ENCODE data around the gene ACTA2. TPM values are rescaled to one million over a fixed set of nuclear protein-coding genes. Genes with fewer than 3 reads are reported as not detected.

Gene ACTA2
- total RNA-seq, 1 experiment from 2014 or later = 52.2 TPM

DNA sequence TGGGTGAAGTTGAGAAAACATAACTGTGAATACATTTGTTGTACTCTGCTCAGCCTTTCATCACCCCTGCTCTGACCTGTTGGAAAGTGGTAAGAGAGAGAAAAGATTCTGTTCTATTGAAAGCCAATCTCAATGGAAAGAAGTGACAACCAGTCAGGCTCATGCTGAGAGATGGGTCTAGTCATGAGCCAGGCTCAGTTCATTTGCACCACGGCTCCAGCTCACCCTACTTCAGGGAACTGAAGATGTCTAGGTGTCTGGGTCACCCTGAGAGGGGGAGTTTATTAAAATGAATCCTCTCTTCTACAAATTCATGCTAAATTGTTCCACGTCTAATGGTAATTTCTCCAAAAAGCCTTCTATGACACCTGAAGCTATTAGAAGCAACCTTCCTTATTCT lies 25.9 kb upstream of the ACTA2 start:
- Histone ChIP-seq H3K9me3 (ENCODE audit: low read depth, low read length, poor library complexity, severe bottlenecking) (no peaks in the 10 kb centered on the region), H3K4me1 (ENCODE audit: insufficient read depth, low read length, poor library complexity, severe bottlenecking) (peaks cover 74% of the 10 kb centered on the region), H3K36me3 (ENCODE audit: insufficient read depth, low read length, poor library complexity, severe bottlenecking) (no peaks in the 10 kb centered on the region), H3K27me3 (replicated peaks; ENCODE audit: insufficient read depth, low read depth, low read length, poor library complexity) (no peaks in the 10 kb centered on the region), H3K27ac (ENCODE audit: low read depth, low read length, poor library complexity, severe bottlenecking) (no peak overlapping the region), H3K4me3 (ENCODE audit: low read depth, low read length, poor library complexity, severe bottlenecking) (no peak overlapping the region)
- DNase-seq (ENCODE audit: low spot score) = no peak
- CTCF ChIA-PET = no interaction called here
- no peak for TF ChIP-seq EZH2 (IDR thresholded peaks at IDR 0.05; ENCODE audit: borderline replicate concordance, low read depth, low read length, poor library complexity, severe bottlenecking)
- TF ChIP-seq, protein P1, sequence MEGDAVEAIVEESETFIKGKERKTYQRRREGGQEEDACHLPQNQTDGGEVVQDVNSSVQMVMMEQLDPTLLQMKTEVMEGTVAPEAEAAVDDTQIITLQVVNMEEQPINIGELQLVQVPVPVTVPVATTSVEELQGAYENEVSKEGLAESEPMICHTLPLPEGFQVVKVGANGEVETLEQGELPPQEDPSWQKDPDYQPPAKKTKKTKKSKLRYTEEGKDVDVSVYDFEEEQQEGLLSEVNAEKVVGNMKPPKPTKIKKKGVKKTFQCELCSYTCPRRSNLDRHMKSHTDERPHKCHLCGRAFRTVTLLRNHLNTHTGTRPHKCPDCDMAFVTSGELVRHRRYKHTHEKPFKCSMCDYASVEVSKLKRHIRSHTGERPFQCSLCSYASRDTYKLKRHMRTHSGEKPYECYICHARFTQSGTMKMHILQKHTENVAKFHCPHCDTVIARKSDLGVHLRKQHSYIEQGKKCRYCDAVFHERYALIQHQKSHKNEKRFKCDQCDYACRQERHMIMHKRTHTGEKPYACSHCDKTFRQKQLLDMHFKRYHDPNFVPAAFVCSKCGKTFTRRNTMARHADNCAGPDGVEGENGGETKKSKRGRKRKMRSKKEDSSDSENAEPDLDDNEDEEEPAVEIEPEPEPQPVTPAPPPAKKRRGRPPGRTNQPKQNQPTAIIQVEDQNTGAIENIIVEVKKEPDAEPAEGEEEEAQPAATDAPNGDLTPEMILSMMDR (conservative IDR thresholded peaks at IDR 0.05; ENCODE audit: low read depth, low read length) = no peak
- POLR2A ChIA-PET (ENCODE audit: low non-redundant PET) = no interaction called here
- BruUV-seq (replicated peaks) = no TSS peak
- intact Hi-C loops (cut with micrococcal nuclease; ENCODE audit: unreplicated experiment) = no loop called here

DNA sequence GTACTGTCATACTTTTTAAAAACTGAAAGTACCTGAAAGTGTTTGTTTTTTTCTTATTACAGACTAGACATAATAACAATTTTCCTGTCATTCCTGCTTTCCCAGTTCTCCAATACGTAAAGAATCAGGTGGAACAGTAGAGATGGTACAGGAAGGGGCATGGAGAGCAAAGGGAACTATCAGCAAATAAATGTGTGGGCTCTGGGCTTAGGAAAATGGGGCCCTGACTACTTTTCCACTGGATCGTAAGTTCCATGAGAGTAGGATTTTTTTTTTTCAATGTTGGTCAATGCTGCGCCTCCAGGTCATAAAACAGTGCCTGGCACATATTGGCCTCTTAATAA lies 22.8 kb upstream of the ACTA2 start:
- no TSS peak for BruUV-seq (replicated peaks)
- DNase-seq (ENCODE audit: low spot score) = no peak
- ChIA-PET POLR2A (ENCODE audit: low non-redundant PET) (no interaction called here), CTCF (interaction anchor here (0.6 kb wide), 1 partner anchor 12 kb away, joined by 3 read pairs; no protein-coding TSS in a partner anchor)
- intact Hi-C loops (cut with micrococcal nuclease; ENCODE audit: unreplicated experiment) = no loop called here
- no peaks in the 10 kb centered on the region for H3K27me3 ChIP-seq (replicated peaks; ENCODE audit: insufficient read depth, low read depth, low read length, poor library complexity)
- no peaks in the 10 kb centered on the region for H3K9me3 ChIP-seq (ENCODE audit: low read depth, low read length, poor library complexity, severe bottlenecking)
- H3K4me3 ChIP-seq (ENCODE audit: low read depth, low read length, poor library complexity, severe bottlenecking) = peak overlapping the region; percentile 47
- TF ChIP-seq, protein P1 (conservative IDR thresholded peaks at IDR 0.05; ENCODE audit: low read depth, low read length) = no peak
- TF ChIP-seq EZH2 (IDR thresholded peaks at IDR 0.05; ENCODE audit: borderline replicate concordance, low read depth, low read length, poor library complexity, severe bottlenecking) = no peak
- H3K4me1 ChIP-seq (ENCODE audit: insufficient read depth, low read length, poor library complexity, severe bottlenecking) = peaks cover 46% of the 10 kb centered on the region
- no peaks in the 10 kb centered on the region for H3K36me3 ChIP-seq (ENCODE audit: insufficient read depth, low read length, poor library complexity, severe bottlenecking)
- peak overlapping the region; percentile 78 for H3K27ac ChIP-seq (ENCODE audit: low read depth, low read length, poor library complexity, severe bottlenecking)

DNA sequence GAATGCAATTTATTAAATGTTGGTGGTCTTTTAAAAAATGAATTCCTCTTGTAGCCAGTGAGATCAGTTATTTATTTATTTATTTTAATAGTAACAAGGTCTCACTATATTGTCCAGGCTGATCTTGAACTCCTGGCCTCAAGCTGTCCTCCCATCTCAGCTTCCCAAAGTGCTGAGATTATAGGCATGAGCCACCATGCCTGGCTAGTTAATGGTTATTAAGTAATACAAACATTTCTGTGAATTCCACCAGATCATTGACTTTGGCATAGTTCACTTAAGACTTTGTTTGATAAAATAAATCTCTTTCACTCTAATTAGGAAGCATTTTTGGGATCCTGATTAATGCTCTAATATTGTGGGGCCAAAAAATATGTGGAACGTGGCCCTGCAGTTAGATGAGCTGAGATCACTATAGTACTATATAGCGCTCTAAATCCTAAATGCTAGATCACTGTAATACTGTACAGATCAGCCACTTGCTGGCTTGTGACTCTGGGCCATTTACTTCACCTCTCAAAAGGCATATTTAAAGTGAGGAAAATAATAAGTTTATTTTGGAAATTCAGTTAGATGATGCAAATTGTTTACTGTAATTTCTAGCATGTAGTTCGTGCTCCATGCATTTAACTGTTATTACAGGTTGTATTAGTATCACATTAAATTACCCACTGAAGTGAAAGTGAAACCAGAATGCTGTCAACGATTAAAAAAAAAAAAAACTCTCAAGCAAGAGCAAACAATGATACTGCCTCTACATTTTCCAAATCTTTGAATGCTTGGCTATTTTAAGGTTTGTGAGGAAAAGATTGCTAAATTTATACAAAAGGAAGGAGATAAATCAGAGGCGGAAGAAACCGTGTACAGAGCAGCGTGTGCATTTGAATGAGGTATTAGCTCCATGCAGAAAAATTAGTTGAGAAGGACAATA lies 22.1 kb upstream of the ACTA2 start:
- POLR2A ChIA-PET (ENCODE audit: low non-redundant PET) = no interaction called here

More for the DNA sequence above, 22.1 kb upstream of the ACTA2 start:
- intact Hi-C loops (cut with micrococcal nuclease; ENCODE audit: unreplicated experiment) = no loop called here
- H3K36me3 ChIP-seq (ENCODE audit: insufficient read depth, low read length, poor library complexity, severe bottlenecking) = no peaks in the 10 kb centered on the region
- H3K4me3 ChIP-seq (ENCODE audit: low read depth, low read length, poor library complexity, severe bottlenecking) = peak overlapping the region; percentile 47
- H3K27me3 ChIP-seq (replicated peaks; ENCODE audit: insufficient read depth, low read depth, low read length, poor library complexity) = no peaks in the 10 kb centered on the region
- H3K27ac ChIP-seq (ENCODE audit: low read depth, low read length, poor library complexity, severe bottlenecking) = peak overlapping the region; percentile 78
- no peaks in the 10 kb centered on the region for H3K9me3 ChIP-seq (ENCODE audit: low read depth, low read length, poor library complexity, severe bottlenecking)
- CTCF ChIA-PET = interaction anchor here (0.6 kb wide), 1 partner anchor 12 kb away, joined by 3 read pairs; no protein-coding TSS in a partner anchor
- TF ChIP-seq, protein P1 (conservative IDR thresholded peaks at IDR 0.05; ENCODE audit: low read depth, low read length) = no peak
- TF ChIP-seq EZH2 (IDR thresholded peaks at IDR 0.05; ENCODE audit: borderline replicate concordance, low read depth, low read length, poor library complexity, severe bottlenecking) = no peak
- DNase-seq (ENCODE audit: low spot score) = no peak
- peaks cover 39% of the 10 kb centered on the region for H3K4me1 ChIP-seq (ENCODE audit: insufficient read depth, low read length, poor library complexity, severe bottlenecking)
- no TSS peak for BruUV-seq (replicated peaks)

Data from A673 (cell line).